ENCODE results near the gene SMARCA2. TPM values are rescaled to one million over a fixed set of nuclear protein-coding genes. Genes with fewer than 3 reads are reported as not detected.
A peak's percentile ranks its signal among the peaks of the same experiment; 100 is the strongest.

Gene SMARCA2
- total and polyA plus RNA-seq, 4 experiments from 2014 or later = 18.5 to 245 (median 142) TPM

GRCh38 chr9:2215921-2216441 is 200.8 kb downstream of the SMARCA2 start:
- Mint-ChIP-seq H3K4me3 (no peak overlapping the region), H3K27me3 (no peaks in the 10 kb centered on the region), H3K27ac (no peak overlapping the region), H3K9me3 (peaks cover 0 to 4% (median 0%) of the 10 kb centered on the region in 8 donors), H3K36me3 (peaks cover 0 to 13% of the 10 kb centered on the region in 2 donors), H3K4me1 (peaks cover 0 to 1% (median 0%) of the 10 kb centered on the region in 4 donors)
- Histone ChIP-seq H3K36me3 (ENCODE audit: insufficient read depth, low read length) (no peaks in the 10 kb centered on the region), H3K9me3 (ENCODE audit: control insufficient read depth in 1 of 2, low read length in 2 of 2) (no peaks in the 10 kb centered on the region), H3K4me3 (ENCODE audit: low read length in 2 of 2) (no peak overlapping the region), H3K4me1 (ENCODE audit: insufficient read depth, low read length) (no peaks in the 10 kb centered on the region), H3K27me3 (ENCODE audit: insufficient read depth, low read length) (no peaks in the 10 kb centered on the region), H3K27ac (ENCODE audit: low read depth, low read length) (no peak overlapping the region)
- intact Hi-C loops (cut with micrococcal nuclease) = no loop called here
- ChIA-PET POLR2A (ENCODE audit: partially characterized antibody) (no interaction called here), CTCF (ENCODE audit: partially characterized antibody) (no interaction called here)
- no peak for DNase-seq

- H3K27me3 Mint-ChIP-seq = no peaks in the 10 kb centered on the region
- peaks cover 0 to 7% (median 0%) of the 10 kb centered on the region in 8 donors for H3K9me3 Mint-ChIP-seq
- DNase-seq = no peak
Observed at GRCh38 chr9:2216591-2216990, 201.4 kb downstream of the SMARCA2 start.

GRCh38 chr9:2217540-2217939 is 202.4 kb downstream of the SMARCA2 start:
- ChIA-PET POLR2A (ENCODE audit: partially characterized antibody) (no interaction called here), CTCF (ENCODE audit: partially characterized antibody) (interaction anchor here (1.0 kb wide), 1 partner anchor 12 kb away, joined by 3 read pairs; no protein-coding TSS in a partner anchor)
- H3K4me1 Mint-ChIP-seq = peaks cover 0 to 1% (median 0%) of the 10 kb centered on the region in 4 donors
- Histone ChIP-seq H3K27me3 (ENCODE audit: insufficient read depth, low read length) (no peaks in the 10 kb centered on the region), H3K9me3 (ENCODE audit: control insufficient read depth in 1 of 2, low read length in 2 of 2) (no peaks in the 10 kb centered on the region), H3K4me3 (ENCODE audit: low read length in 2 of 2) (no peak overlapping the region), H3K36me3 (ENCODE audit: insufficient read depth, low read length) (no peaks in the 10 kb centered on the region), H3K4me1 (ENCODE audit: insufficient read depth, low read length) (no peaks in the 10 kb centered on the region), H3K27ac (ENCODE audit: low read depth, low read length) (no peak overlapping the region)
- intact Hi-C loops (cut with micrococcal nuclease) = no loop called here
- no peak overlapping the region for H3K27ac Mint-ChIP-seq
- no peak for DNase-seq
- H3K27me3 Mint-ChIP-seq = no peaks in the 10 kb centered on the region
- no peak overlapping the region for H3K4me3 Mint-ChIP-seq
- H3K36me3 Mint-ChIP-seq = peaks cover 5 to 11% of the 10 kb centered on the region in 2 donors
- peaks cover 0 to 9% (median 0%) of the 10 kb centered on the region in 8 donors for H3K9me3 Mint-ChIP-seq

More at GRCh38 chr9:2216591-2216990, 201.4 kb downstream of the SMARCA2 start:
- Histone ChIP-seq H3K4me3 (ENCODE audit: low read length in 2 of 2) (no peak overlapping the region), H3K9me3 (ENCODE audit: control insufficient read depth in 1 of 2, low read length in 2 of 2) (no peaks in the 10 kb centered on the region), H3K27ac (ENCODE audit: low read depth, low read length) (no peak overlapping the region), H3K36me3 (ENCODE audit: insufficient read depth, low read length) (no peaks in the 10 kb centered on the region), H3K4me1 (ENCODE audit: insufficient read depth, low read length) (no peaks in the 10 kb centered on the region), H3K27me3 (ENCODE audit: insufficient read depth, low read length) (no peaks in the 10 kb centered on the region)
- H3K27ac Mint-ChIP-seq = no peak overlapping the region
- H3K36me3 Mint-ChIP-seq = peaks cover 5 to 14% of the 10 kb centered on the region in 2 donors
- CTCF ChIA-PET (ENCODE audit: partially characterized antibody) = no interaction called here
- no peak overlapping the region for H3K4me3 Mint-ChIP-seq
- POLR2A ChIA-PET (ENCODE audit: partially characterized antibody) = no interaction called here
- H3K4me1 Mint-ChIP-seq = peaks cover 0 to 1% (median 0%) of the 10 kb centered on the region in 4 donors
- intact Hi-C loops (cut with micrococcal nuclease) = no loop called here

GRCh38 chr9:2220036-2220435 is 204.9 kb downstream of the SMARCA2 start:
- ChIA-PET CTCF (ENCODE audit: partially characterized antibody) (no interaction called here), POLR2A (ENCODE audit: partially characterized antibody) (no interaction called here)
- H3K9me3 Mint-ChIP-seq = peaks cover 0 to 16% (median 4%) of the 10 kb centered on the region in 8 donors
- H3K4me3 ChIP-seq (ENCODE audit: low read length in 2 of 2) = no peak overlapping the region
- H3K27me3 Mint-ChIP-seq = no peaks in the 10 kb centered on the region
- intact Hi-C loops (cut with micrococcal nuclease) = loop anchor here (10.0 kb wide), 1 partner anchor 65 kb away; no protein-coding TSS in a partner anchor
- no peaks in the 10 kb centered on the region for H3K9me3 ChIP-seq (ENCODE audit: control insufficient read depth in 1 of 2, low read length in 2 of 2)
- no peaks in the 10 kb centered on the region for H3K4me1 ChIP-seq (ENCODE audit: insufficient read depth, low read length)
- H3K27ac ChIP-seq (ENCODE audit: low read depth, low read length) = no peak overlapping the region
- no peaks in the 10 kb centered on the region for H3K27me3 ChIP-seq (ENCODE audit: insufficient read depth, low read length)
- no peak overlapping the region for H3K4me3 Mint-ChIP-seq
- H3K27ac Mint-ChIP-seq = peak overlapping the region in 1 of 7 donors; percentile 64
- H3K36me3 Mint-ChIP-seq = peaks cover 5 to 11% of the 10 kb centered on the region in 2 donors
- H3K36me3 ChIP-seq (ENCODE audit: insufficient read depth, low read length) = no peaks in the 10 kb centered on the region
- H3K4me1 Mint-ChIP-seq = peaks cover 0 to 1% (median 0%) of the 10 kb centered on the region in 4 donors
- DNase-seq = no peak

GRCh38 chr9:2227144-2227867 is 212.2 kb downstream of the SMARCA2 start:
- no peak for DNase-seq
- Mint-ChIP-seq H3K36me3 (peaks cover 1 to 19% of the 10 kb centered on the region in 2 donors), H3K27ac (no peak overlapping the region), H3K4me1 (no peaks in the 10 kb centered on the region), H3K4me3 (no peak overlapping the region), H3K27me3 (no peaks in the 10 kb centered on the region), H3K9me3 (peaks cover 0 to 17% (median 2%) of the 10 kb centered on the region in 8 donors)
- Histone ChIP-seq H3K27ac (ENCODE audit: low read depth, low read length) (no peak overlapping the region), H3K4me1 (ENCODE audit: insufficient read depth, low read length) (no peaks in the 10 kb centered on the region), H3K27me3 (ENCODE audit: insufficient read depth, low read length) (no peaks in the 10 kb centered on the region), H3K36me3 (ENCODE audit: insufficient read depth, low read length) (no peaks in the 10 kb centered on the region), H3K9me3 (ENCODE audit: control insufficient read depth in 1 of 2, low read length in 2 of 2) (no peaks in the 10 kb centered on the region), H3K4me3 (ENCODE audit: low read length in 2 of 2) (no peak overlapping the region)
- intact Hi-C loops (cut with micrococcal nuclease) = loop anchor here (10.0 kb wide), 1 partner anchor 57 kb away; no protein-coding TSS in a partner anchor
- ChIA-PET CTCF (ENCODE audit: partially characterized antibody) (interaction anchor here (1.5 kb wide), 1 partner anchor 15 kb away, joined by 3 read pairs; no protein-coding TSS in a partner anchor), POLR2A (ENCODE audit: partially characterized antibody) (no interaction called here)

- POLR2A ChIA-PET (ENCODE audit: partially characterized antibody) = no interaction called here
- peaks cover 1 to 19% of the 10 kb centered on the region in 2 donors for H3K36me3 Mint-ChIP-seq
- no peak for DNase-seq
Observed at GRCh38 chr9:2228132-2228531, 213.0 kb downstream of the SMARCA2 start.

GRCh38 chr9:2228641-2229040 is 213.5 kb downstream of the SMARCA2 start:
- Mint-ChIP-seq H3K4me3 (no peak overlapping the region), H3K27me3 (no peaks in the 10 kb centered on the region), H3K9me3 (peaks cover 0 to 8% (median under 1%) of the 10 kb centered on the region in 8 donors), H3K27ac (no peak overlapping the region), H3K4me1 (no peaks in the 10 kb centered on the region), H3K36me3 (peaks cover 1 to 19% of the 10 kb centered on the region in 2 donors)
- H3K27me3 ChIP-seq (ENCODE audit: insufficient read depth, low read length) = no peaks in the 10 kb centered on the region
- H3K4me1 ChIP-seq (ENCODE audit: insufficient read depth, low read length) = no peaks in the 10 kb centered on the region
- CTCF ChIA-PET (ENCODE audit: partially characterized antibody) = no interaction called here
- intact Hi-C loops (cut with micrococcal nuclease) = loop anchor here (10.0 kb wide), 1 partner anchor 56 kb away; no protein-coding TSS in a partner anchor
- no peak for DNase-seq
- POLR2A ChIA-PET (ENCODE audit: partially characterized antibody) = no interaction called here
- H3K27ac ChIP-seq (ENCODE audit: low read depth, low read length) = no peak overlapping the region
- no peak overlapping the region for H3K4me3 ChIP-seq (ENCODE audit: low read length in 2 of 2)
- no peaks in the 10 kb centered on the region for H3K36me3 ChIP-seq (ENCODE audit: insufficient read depth, low read length)
- no peaks in the 10 kb centered on the region for H3K9me3 ChIP-seq (ENCODE audit: control insufficient read depth in 1 of 2, low read length in 2 of 2)

More at GRCh38 chr9:2228132-2228531, 213.0 kb downstream of the SMARCA2 start:
- H3K27ac Mint-ChIP-seq = no peak overlapping the region
- no peaks in the 10 kb centered on the region for H3K4me1 ChIP-seq (ENCODE audit: insufficient read depth, low read length)
- H3K4me3 Mint-ChIP-seq = no peak overlapping the region
- H3K27me3 Mint-ChIP-seq = no peaks in the 10 kb centered on the region
- no peak overlapping the region for H3K27ac ChIP-seq (ENCODE audit: low read depth, low read length)
- CTCF ChIA-PET (ENCODE audit: partially characterized antibody) = no interaction called here
- no peaks in the 10 kb centered on the region for H3K4me1 Mint-ChIP-seq
- H3K36me3 ChIP-seq (ENCODE audit: insufficient read depth, low read length) = no peaks in the 10 kb centered on the region
- H3K9me3 Mint-ChIP-seq = peaks cover 0 to 10% (median under 1%) of the 10 kb centered on the region in 8 donors
- no peak overlapping the region for H3K4me3 ChIP-seq (ENCODE audit: low read length in 2 of 2)
- intact Hi-C loops (cut with micrococcal nuclease) = loop anchor here (10.0 kb wide), 1 partner anchor 57 kb away; no protein-coding TSS in a partner anchor
- no peaks in the 10 kb centered on the region for H3K27me3 ChIP-seq (ENCODE audit: insufficient read depth, low read length)
- no peaks in the 10 kb centered on the region for H3K9me3 ChIP-seq (ENCODE audit: control insufficient read depth in 1 of 2, low read length in 2 of 2)

All from CD4-positive, alpha-beta memory T cell (primary cell).